Activated CD8-positive, alpha-beta memory T cell treated with anti-CD3 and anti-CD28 coated beads for 36 hours (primary cell): ENCODE data around the gene ADSS1. TPM values are rescaled to one million over a fixed set of nuclear protein-coding genes. Genes with fewer than 3 reads are reported as not detected.
"Not testable (repeated sequence)": the region's sequence is repeated elsewhere in the genome, so short reads cannot be mapped to it uniquely, and the experiment has no call there.

ENCODE experiments used
- CTCF ChIA-PET: fragments of 350-600 bp; sonication (Branson Sonifier 250); formaldehyde crosslinking; loops from one replicate; lab custom pipeline; 2021; ENCODE audit warnings: antibody characterized with exemption; lab: Charles Lee
- POLR2A ChIA-PET: fragments of 350-600 bp; sonication (Branson Sonifier 250); formaldehyde crosslinking; loops from one replicate; lab custom pipeline; 2021; ENCODE audit warnings: antibody characterized with exemption; lab: Charles Lee
- total RNA-seq, 2 experiments: library from RNA; stranded (reverse); gene quantifications; one replicate each; pipeline ENCODE4 v1.2.3, GENCODE V29; 2021

The ADSS1 gene
- total RNA-seq, 2 experiments from 2014 or later = 1.7 to 1.8 TPM

- POLR2A ChIA-PET = interaction anchor here (1.0 kb wide), 1 partner anchor 31 kb away, joined by 3 read pairs; no protein-coding TSS in a partner anchor
- CTCF ChIA-PET = interaction anchor here (1.0 to 2.9 kb wide), 9 partner anchors 11 to 57 kb away, joined by 3 to 15 read pairs (median 4); partner anchors contain the start of gene SIVA1
Observed at GRCh38 chr14:104722938-104723650, 935 bp upstream of the ADSS1 start.

- ChIA-PET CTCF (interaction anchor here (0.8 to 2.9 kb wide), 3 partner anchors 10 to 21 kb away, joined by 3 to 15 read pairs (median 5); no protein-coding TSS in a partner anchor), POLR2A (interaction anchor here (1.1 kb wide), 1 partner anchor 28 kb away, joined by 4 read pairs; no protein-coding TSS in a partner anchor)
Observed at GRCh38 chr14:104724407-104724980, 465 bp downstream of the ADSS1 start.

GRCh38 chr14:104724981-104725771 lies 1.1 kb downstream of the ADSS1 start:
- ChIA-PET CTCF (interaction anchor here (0.6 to 2.9 kb wide), 5 partner anchors 10 to 53 kb away, joined by 3 to 15 read pairs (median 4); no protein-coding TSS in a partner anchor), POLR2A (interaction anchor here (1.1 kb wide), 1 partner anchor 27 kb away, joined by 4 read pairs; no protein-coding TSS in a partner anchor)

GRCh38 chr14:104725772-104726548 lies 1.9 kb downstream of the ADSS1 start:
- ChIA-PET POLR2A (no interaction called here), CTCF (interaction anchor here (0.6 to 0.8 kb wide), 3 partner anchors 26 to 54 kb away, joined by 3 to 4 read pairs (median 3); no protein-coding TSS in a partner anchor)

GRCh38 chr14:104726600-104727451 lies 2.8 kb downstream of the ADSS1 start:
- ChIA-PET CTCF (interaction anchor here (1.5 kb wide), 1 partner anchor 26 kb away, joined by 3 read pairs; no protein-coding TSS in a partner anchor), POLR2A (no interaction called here)

GRCh38 chr14:104728631-104729030 lies 4.6 kb downstream of the ADSS1 start:
- CTCF ChIA-PET = interaction anchor here (1.5 kb wide), 1 partner anchor 24 kb away, joined by 3 read pairs; no protein-coding TSS in a partner anchor
- POLR2A ChIA-PET = no interaction called here

GRCh38 chr14:104729176-104729834 lies 5.3 kb downstream of the ADSS1 start:
- CTCF ChIA-PET, POLR2A ChIA-PET: not testable (repeated sequence)

GRCh38 chr14:104729835-104730181 lies 5.8 kb downstream of the ADSS1 start:
- POLR2A ChIA-PET = no interaction called here
- CTCF ChIA-PET = no interaction called here

- CTCF ChIA-PET = no interaction called here
- POLR2A ChIA-PET = no interaction called here
Observed at GRCh38 chr14:104730487-104730886, 6.5 kb downstream of the ADSS1 start.

GRCh38 chr14:104731320-104732294 lies 7.6 kb downstream of the ADSS1 start:
- CTCF ChIA-PET = no interaction called here
- POLR2A ChIA-PET = no interaction called here

- ChIA-PET CTCF (no interaction called here), POLR2A (no interaction called here)
Observed at GRCh38 chr14:104732355-104732804, 8.4 kb downstream of the ADSS1 start.

GRCh38 chr14:104732931-104733681 lies 9.1 kb downstream of the ADSS1 start:
- ChIA-PET CTCF (interaction anchor here (4.2 kb wide), 1 partner anchor 9 kb away, joined by 15 read pairs; the partner anchor contains the start of gene ADSS1), POLR2A (no interaction called here)

GRCh38 chr14:104734051-104734587 lies 10.1 kb downstream of the ADSS1 start:
- ChIA-PET CTCF (interaction anchor here (4.2 kb wide), 1 partner anchor 10 kb away, joined by 15 read pairs; the partner anchor contains the start of gene ADSS1), POLR2A (no interaction called here)

- POLR2A ChIA-PET = no interaction called here
- CTCF ChIA-PET = interaction anchor here (4.2 kb wide), 1 partner anchor 11 kb away, joined by 15 read pairs; the partner anchor contains the start of gene ADSS1
Observed at GRCh38 chr14:104734601-104734990, 10.6 kb downstream of the ADSS1 start.
